ENCODE measurements around the gene CYP27C1.

DNA sequence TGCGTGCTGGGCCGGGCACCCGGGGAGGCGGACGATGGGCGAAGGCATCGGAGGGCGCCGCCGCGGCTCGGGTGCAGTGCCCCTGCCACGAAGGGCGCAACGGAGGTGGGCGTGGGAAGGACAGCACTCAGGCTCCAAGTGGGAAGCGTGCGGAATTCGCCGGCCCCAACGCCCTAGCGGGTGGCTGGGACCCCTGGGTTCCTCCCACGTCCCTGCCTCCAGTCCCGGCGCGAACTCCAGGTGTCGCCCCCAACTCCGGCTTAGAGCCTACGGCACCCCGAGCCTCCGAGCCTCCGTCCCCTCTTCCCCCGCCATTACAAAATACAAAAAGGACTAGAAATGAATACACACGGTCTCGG, 1.3 kb downstream of the CYP27C1 start:
- TF ChIP-seq CTCF (IDR thresholded peaks at IDR 0.05; ENCODE audit: low read depth, low read length, poor library complexity, severe bottlenecking) (no peak), EZH2phosphoT487 (IDR thresholded peaks at IDR 0.05; ENCODE audit: borderline replicate concordance, low read length) (no peak)
